Measurements from ENCODE around the gene LINC00632.
A peak's percentile ranks its signal among the peaks of the same experiment; 100 is the strongest.
"Not testable (repeated sequence)": the region's sequence is repeated elsewhere in the genome, so short reads cannot be mapped to it uniquely, and the experiment has no call there.

LINC00632 gene

DNA sequence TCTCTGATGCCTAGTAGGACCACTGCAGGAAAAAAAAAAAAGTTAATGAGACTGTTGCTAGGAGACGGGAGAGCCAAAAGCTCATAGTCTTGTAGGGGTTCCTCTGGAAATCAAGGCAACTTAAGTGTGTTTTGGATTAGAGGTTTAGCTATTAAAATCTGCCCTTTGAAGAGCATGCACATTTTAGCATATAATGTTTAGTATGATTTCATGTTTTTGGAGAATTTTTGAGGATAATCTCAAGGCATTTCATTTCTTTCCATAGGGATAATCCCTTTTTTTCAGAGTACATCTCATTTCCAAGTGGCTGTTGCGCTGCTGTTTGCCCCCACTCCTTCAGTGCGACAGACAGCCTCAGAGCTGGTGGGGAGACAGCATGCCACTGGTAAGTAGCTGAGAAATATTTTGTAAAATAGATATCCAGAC lies at the start of gene LINC00632:
Gene LINC00632 (plus strand): TSS at position 339 of the 426 bp plus-strand sequence.
- peak within 1 kb of the TSS; percentile 30 for H3K9ac ChIP-seq (ENCODE audit: low read depth, low read length)

DNA sequence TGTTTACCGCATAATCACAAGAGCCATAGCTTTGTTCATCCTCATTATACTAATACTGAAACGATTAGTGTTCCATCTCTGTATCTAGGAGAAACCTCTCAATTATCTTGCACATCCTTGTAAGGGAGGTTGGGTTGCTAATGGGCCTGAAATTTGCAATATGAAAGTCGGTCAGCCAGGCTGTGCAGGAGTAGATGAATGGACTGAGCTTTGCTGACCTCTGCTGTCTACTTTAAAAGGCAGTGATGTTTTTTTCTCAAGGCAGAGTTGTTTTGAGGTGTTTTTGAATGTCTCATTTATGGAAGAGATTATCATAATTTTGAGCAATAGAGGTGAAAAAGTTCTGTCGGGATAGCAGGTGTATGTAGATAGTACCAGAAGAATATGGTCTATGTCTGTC lies 47.9 kb upstream of the LINC00632 start:
- Histone ChIP-seq H3K9ac (ENCODE audit: low read depth, low read length) (no peak overlapping the region), H3K36me3 (ENCODE audit: insufficient read depth, low read length) (no peaks in the 10 kb centered on the region), H3K9me3 (ENCODE audit: control insufficient read depth, insufficient read depth, low read length) (no peaks in the 10 kb centered on the region)

More for the DNA sequence above, at the start of gene LINC00632:
- Histone ChIP-seq H3K4me1 (ENCODE audit: insufficient read depth, low read length) (peaks cover 9% of the 10 kb centered on the region), H3K36me3 (ENCODE audit: insufficient read depth, low read length) (no peaks in the 10 kb centered on the region), H3K9me3 (ENCODE audit: control insufficient read depth, insufficient read depth, low read length) (no peaks in the 10 kb centered on the region)

DNA sequence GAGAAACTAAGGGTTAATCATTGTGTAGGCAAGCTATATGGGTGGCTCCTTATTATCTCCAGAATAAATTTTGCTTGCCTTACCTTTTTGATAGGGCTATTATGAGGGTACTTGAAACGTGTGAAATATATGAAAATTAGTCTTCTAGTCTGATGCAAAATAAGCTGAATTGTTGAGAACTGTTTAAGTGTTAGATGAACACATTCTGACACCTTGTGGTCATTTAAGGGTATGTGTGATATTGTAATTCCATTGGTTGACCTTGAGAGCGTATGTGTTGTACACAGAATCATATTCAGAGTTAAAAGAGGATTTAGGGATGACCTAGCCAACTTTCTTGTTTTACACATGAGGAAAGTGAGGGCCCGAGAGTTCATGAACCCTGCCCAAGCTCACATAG lies 44.6 kb upstream of the LINC00632 start:
- H3K9ac ChIP-seq (ENCODE audit: low read depth, low read length): no peak overlapping the region
- no peaks in the 10 kb centered on the region for H3K9me3 ChIP-seq (ENCODE audit: control insufficient read depth, insufficient read depth, low read length)
- no peaks in the 10 kb centered on the region for H3K36me3 ChIP-seq (ENCODE audit: insufficient read depth, low read length)
- peaks cover 3% of the 10 kb centered on the region; the same call in 1 of the 2 replicates for H3K4me1 ChIP-seq (ENCODE audit: insufficient read depth, low read length)

More for the DNA sequence above, 47.9 kb upstream of the LINC00632 start:
- H3K4me1 ChIP-seq (ENCODE audit: insufficient read depth, low read length): peaks cover 15% of the 10 kb centered on the region

DNA sequence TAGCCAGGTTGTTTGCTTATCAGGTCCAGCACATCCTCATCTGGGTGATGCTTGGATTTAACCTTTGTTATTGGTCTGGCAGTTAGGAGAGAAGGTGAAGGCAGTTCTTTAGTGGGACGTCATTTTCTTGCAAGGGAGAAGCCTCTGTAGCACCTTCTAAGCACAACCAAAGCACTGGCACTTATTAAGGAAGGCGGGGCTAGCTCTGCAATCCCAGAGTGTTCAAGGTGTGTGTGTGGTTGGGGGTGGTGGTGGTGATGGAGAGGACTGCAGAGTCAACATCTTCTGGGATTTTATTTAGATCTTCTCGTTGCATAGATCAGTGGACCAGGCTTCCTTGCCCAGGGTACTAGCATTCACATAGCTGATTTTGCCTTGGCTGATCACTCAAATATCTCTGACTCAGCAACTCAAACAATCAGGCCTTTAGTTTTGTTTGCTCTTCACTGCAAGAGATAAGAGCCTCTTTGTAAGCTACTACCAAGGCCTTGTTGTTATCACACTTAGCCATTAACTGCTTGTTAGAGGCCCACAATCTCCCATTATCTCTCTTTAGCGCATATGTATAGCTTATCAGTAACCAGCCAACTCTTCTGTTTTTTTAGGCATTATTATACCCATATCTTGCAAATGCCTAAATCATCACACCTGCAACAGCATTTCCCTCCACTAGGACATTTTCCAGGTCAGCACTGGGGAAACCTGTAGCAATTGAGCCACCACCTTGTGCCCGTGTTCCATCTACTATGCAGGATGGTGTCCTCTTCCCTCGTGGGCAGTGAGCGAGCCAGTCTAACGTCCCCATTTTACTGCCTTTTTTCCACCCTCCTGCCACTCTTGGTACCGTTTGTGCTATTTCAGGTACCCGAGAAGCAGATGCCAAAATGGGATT lies 36.5 kb upstream of the LINC00632 start:
- Histone ChIP-seq H3K4me1 (ENCODE audit: insufficient read depth, low read length) (peaks cover 22% of the 10 kb centered on the region), H3K9me3 (ENCODE audit: control insufficient read depth, insufficient read depth, low read length) (no peaks in the 10 kb centered on the region), H3K9ac (ENCODE audit: low read depth, low read length) (no peak overlapping the region), H3K36me3 (ENCODE audit: insufficient read depth, low read length) (no peaks in the 10 kb centered on the region)

- Histone ChIP-seq H3K36me3 (ENCODE audit: insufficient read depth, low read length) (no peaks in the 10 kb centered on the region), H3K9me3 (ENCODE audit: control insufficient read depth, insufficient read depth, low read length) (no peaks in the 10 kb centered on the region; the same call in 1 of the 2 replicates), H3K4me1 (ENCODE audit: insufficient read depth, low read length) (no peaks in the 10 kb centered on the region), H3K9ac (ENCODE audit: low read depth, low read length) (no peak overlapping the region)
Observed at GRCh38 chrX:140687706-140688105, 21.9 kb upstream of the LINC00632 start.

DNA sequence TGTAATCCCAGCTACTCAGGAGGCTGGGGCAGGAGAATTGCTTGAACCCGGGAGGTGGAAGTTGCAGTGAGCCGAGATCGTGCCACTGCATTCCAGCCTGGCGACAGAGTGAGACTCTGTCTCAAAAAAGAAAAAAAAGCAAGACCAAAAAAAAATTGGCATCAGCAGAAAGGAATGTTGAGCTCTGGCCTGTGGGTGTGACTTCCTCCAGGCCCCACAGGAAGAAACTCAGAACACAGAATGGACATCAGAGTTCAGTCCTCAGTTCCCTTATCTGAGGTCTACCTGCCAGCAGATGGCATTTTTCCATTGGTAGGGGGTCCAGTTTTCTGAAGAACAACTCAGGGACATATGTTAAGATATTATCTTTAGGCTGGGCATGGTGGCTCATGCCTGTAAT lies 18.0 kb upstream of the LINC00632 start:
- not testable (repeated sequence) for H3K36me3 ChIP-seq (ENCODE audit: insufficient read depth, low read length); H3K9ac ChIP-seq (ENCODE audit: low read depth, low read length); H3K4me1 ChIP-seq (ENCODE audit: insufficient read depth, low read length); H3K9me3 ChIP-seq (ENCODE audit: control insufficient read depth, insufficient read depth, low read length)

DNA sequence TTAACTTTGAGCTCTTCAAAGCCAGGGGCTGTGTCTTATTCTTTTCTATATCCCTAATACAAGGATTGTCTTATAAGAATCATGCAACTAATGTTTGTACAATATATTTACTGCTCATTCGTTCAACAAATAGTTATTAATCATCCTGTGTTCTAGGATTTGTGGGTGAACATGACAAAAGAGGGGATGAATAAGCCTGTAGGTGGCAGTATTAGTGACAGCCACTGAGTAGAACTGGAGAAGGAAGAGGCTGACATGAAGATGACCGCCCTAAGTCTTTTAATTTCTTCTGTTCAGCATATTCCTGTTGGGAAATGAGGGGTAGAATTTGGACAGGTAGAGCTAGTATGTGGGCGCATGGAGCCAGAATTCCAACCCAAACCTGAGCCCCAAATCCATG lies 11.9 kb upstream of the LINC00632 start:
- Histone ChIP-seq H3K9me3 (ENCODE audit: control insufficient read depth, insufficient read depth, low read length) (no peaks in the 10 kb centered on the region), H3K36me3 (ENCODE audit: insufficient read depth, low read length) (no peaks in the 10 kb centered on the region), H3K9ac (ENCODE audit: low read depth, low read length) (no peak overlapping the region), H3K4me1 (ENCODE audit: insufficient read depth, low read length) (no peaks in the 10 kb centered on the region)

DNA sequence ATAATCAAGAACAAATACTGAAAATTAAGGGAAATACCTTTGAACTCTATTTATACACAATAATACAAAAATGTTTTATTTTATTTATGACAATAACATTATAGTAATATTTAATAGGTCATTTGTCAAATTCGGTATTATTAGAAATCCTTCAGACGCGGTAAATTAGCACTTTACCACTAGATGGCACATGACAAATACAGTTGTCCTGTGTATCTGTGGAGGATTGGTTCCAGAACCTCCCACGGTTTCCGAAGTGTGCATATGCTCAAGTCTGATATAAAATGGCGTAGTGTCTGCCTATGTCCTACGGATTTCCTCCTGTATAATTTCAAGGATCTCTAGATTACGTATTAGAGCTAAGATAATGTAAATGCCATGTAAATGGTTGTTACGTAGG lies 8.1 kb upstream of the LINC00632 start:
- Histone ChIP-seq H3K9me3 (ENCODE audit: control insufficient read depth, insufficient read depth, low read length) (no peaks in the 10 kb centered on the region), H3K36me3 (ENCODE audit: insufficient read depth, low read length) (no peaks in the 10 kb centered on the region), H3K4me1 (ENCODE audit: insufficient read depth, low read length) (no peaks in the 10 kb centered on the region), H3K9ac (ENCODE audit: low read depth, low read length) (no peak overlapping the region)

GRCh38 chrX:140710710-140711109 lies 1.2 kb downstream of the LINC00632 start:
- no peaks in the 10 kb centered on the region for H3K36me3 ChIP-seq (ENCODE audit: insufficient read depth, low read length)
- no peaks in the 10 kb centered on the region for H3K9me3 ChIP-seq (ENCODE audit: control insufficient read depth, insufficient read depth, low read length)
- peak overlapping the region; percentile 30; the same call in 1 of the 2 replicates for H3K9ac ChIP-seq (ENCODE audit: low read depth, low read length)
- peaks cover 9% of the 10 kb centered on the region for H3K4me1 ChIP-seq (ENCODE audit: insufficient read depth, low read length)

DNA sequence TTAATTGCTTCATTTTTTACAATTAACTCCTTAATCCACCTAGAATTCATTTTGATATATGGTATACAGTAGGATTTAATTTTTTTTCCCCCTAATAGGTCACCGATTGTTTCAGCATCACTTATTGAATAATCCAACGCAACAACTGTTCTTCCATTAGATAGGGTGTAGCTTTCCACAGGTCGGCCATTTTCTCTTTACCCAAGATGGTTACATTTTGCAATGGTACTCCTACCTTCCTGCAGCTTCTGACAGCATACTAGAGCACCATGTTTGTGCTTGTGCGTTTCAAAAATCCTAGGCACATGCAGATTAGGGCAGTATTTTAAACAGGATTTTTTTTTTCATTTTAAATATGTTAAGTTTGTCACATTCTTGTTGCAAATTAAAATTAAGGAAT lies 2.3 kb downstream of the LINC00632 start:
- no peaks in the 10 kb centered on the region for H3K9me3 ChIP-seq (ENCODE audit: control insufficient read depth, insufficient read depth, low read length)
- peaks cover 9% of the 10 kb centered on the region for H3K4me1 ChIP-seq (ENCODE audit: insufficient read depth, low read length)
- no peak overlapping the region for H3K9ac ChIP-seq (ENCODE audit: low read depth, low read length)
- H3K36me3 ChIP-seq (ENCODE audit: insufficient read depth, low read length): no peaks in the 10 kb centered on the region

DNA sequence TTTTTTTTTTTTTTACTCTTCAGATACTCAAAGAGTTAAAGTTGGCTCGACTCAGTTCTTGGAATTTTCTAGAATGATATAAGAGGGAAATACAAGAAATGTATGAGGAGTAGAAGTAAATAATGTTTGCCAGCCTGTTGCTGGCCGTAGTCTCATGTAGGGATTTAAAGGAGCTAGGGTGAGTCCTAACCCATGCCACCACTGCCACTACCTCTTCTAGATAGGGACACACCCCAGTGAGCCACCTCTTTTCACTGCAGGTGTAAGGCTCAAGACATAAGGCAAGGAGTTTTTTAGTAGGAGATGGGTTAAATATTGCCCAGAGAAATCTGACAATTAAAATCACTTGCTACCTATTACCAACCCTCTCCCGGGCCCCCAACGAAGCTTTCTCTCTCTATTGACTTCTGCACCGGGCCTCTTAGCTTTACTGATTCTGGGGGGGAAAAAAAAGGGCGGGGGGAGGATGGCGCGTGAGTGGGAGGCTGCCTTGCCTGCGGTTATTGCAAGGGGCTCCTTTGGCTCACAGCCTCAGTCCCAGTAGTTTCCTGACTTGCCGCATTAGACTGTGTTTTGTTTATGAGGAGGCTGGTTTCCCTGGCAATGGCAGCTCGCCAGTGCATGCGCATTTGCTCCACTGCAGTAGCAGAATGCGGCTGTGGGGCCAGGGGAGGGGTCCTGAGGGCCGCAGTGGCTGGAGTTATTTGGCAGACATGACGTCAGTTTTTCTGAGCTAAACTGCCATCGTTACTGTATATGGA lies 3.0 kb downstream of the LINC00632 start:
- Histone ChIP-seq H3K36me3 (ENCODE audit: insufficient read depth, low read length) (no peaks in the 10 kb centered on the region), H3K9me3 (ENCODE audit: control insufficient read depth, insufficient read depth, low read length) (no peaks in the 10 kb centered on the region), H3K4me1 (ENCODE audit: insufficient read depth, low read length) (peaks cover 8% of the 10 kb centered on the region), H3K9ac (ENCODE audit: low read depth, low read length) (peak overlapping the region; percentile 51)

- Histone ChIP-seq H3K9me3 (ENCODE audit: control insufficient read depth, insufficient read depth, low read length) (no peaks in the 10 kb centered on the region), H3K9ac (ENCODE audit: low read depth, low read length) (peak overlapping the region; percentile 51; the same call in 1 of the 2 replicates), H3K36me3 (ENCODE audit: insufficient read depth, low read length) (no peaks in the 10 kb centered on the region), H3K4me1 (ENCODE audit: insufficient read depth, low read length) (peaks cover 5% of the 10 kb centered on the region)
Observed at GRCh38 chrX:140713174-140713539, 3.6 kb downstream of the LINC00632 start.

GRCh38 chrX:140715787-140716186 lies 6.2 kb downstream of the LINC00632 start:
- Histone ChIP-seq H3K36me3 (ENCODE audit: insufficient read depth, low read length) (no peaks in the 10 kb centered on the region), H3K4me1 (ENCODE audit: insufficient read depth, low read length) (peaks cover 5% of the 10 kb centered on the region), H3K9ac (ENCODE audit: low read depth, low read length) (no peak overlapping the region), H3K9me3 (ENCODE audit: control insufficient read depth, insufficient read depth, low read length) (no peaks in the 10 kb centered on the region)

DNA sequence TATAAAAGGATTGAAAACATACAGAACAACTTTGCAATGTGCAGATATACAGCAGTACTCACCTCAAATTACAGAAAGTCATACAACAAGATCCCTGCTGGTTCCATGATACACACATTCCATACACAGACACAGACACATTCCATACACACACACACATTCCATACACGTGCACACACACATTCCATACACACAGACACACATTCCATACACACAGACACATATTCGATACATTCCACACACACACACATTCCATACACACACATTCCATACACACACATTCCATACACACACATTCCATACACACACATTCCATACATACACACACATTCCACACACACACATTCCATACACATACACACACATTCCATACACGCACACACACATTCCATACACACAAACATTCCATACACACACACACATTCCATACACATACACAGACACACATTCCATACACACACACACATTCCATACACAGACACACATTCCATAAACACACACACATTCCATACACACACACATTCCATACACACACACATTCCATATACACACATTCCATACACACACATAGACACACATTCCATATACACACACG lies 13.7 kb downstream of the LINC00632 start:
- H3K4me1 ChIP-seq (ENCODE audit: insufficient read depth, low read length): no peaks in the 10 kb centered on the region
- H3K9ac ChIP-seq (ENCODE audit: low read depth, low read length): no peak overlapping the region
- H3K9me3 ChIP-seq (ENCODE audit: control insufficient read depth, insufficient read depth, low read length): peaks cover 6% of the 10 kb centered on the region
- peaks cover 8% of the 10 kb centered on the region for H3K36me3 ChIP-seq (ENCODE audit: insufficient read depth, low read length)

Measured in ES-I3 (cell line).